ENCODE measurements around the gene PLCD3.

Gene PLCD3

DNA sequence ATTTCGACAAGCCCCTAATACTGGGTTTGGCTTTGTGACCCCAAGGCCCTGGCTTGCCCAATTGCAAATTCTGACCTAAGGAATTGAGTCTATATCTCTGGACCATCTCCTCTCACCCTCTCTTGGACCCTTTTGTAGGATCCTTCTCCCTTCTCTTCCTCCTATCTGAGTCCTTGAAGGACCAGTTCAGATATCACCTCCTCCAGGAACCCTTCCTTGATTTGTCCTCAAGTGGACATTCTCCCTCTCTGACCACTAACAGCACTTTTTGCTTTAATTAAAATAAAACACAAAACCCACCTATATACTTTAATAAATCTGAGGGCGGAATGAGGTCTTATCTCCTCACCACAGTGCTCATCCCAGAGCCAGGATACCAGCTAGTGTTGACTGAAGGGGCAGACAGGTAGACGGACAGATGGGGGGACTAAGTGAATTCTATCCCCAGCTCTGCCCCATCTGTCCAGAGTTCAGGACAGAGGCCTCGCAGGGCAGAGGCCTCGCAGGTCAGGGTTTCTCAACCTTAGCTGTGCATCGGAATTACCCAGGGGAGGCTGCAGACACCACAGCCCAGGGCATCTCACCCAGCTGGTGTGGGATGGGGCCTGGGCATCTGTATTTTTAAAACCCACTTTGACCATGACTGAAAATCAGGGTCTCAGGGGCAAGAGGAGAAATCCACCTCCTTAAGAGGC, 9.1 kb downstream of the PLCD3 start:
- no peak for DNase-seq (ENCODE audit: low read depth, low spot score)
- H3K4me3 ChIP-seq (ENCODE audit: low read length) = no peak overlapping the region

DNA sequence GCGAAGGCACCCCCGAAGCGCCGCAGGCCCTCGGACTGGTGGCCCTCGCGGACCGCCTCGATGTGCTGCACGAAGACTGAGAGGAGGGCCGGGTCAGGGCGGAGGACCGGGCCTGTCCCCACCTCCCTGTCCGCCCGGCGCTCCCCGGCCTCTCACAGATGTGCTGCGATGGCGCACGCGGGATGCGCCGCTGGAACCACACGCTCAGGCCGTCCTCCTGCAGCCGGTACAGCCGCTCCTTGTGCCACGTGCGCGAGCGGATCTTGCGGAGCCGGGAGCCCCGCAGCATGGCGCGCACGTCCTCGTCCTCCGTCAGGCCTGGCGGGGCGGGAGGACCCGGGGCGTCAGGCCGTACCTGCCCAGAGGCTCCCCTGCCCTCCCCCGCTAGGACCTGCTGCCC, 11.3 kb downstream of the PLCD3 start:
- no peak overlapping the region for H3K4me3 ChIP-seq (ENCODE audit: low read length)
- no peak for DNase-seq (ENCODE audit: low read depth, low spot score)

DNA sequence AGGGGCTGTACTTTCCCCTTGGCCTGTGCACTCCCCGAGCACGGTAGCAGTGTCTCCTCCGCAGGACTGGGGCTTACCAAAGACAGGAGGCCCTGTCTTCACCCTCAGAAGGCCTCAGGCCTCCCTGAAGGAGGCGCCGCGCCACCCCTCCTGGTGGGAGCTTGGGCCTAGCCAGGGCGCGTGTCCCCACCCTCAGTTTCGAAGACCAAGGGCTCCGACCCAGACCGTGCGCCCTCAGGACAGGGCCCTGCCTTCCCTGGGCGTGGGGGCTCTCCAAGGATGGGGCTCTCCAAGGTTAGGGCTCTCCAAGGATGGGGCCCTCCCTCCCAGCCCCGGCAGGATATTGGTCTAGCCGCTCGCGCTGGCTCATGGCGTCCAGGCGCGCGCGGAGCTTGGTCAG, 11.8 kb downstream of the PLCD3 start:
- no peak overlapping the region for H3K4me3 ChIP-seq (ENCODE audit: low read length)
- DNase-seq (ENCODE audit: low read depth, low spot score) = no peak

DNA sequence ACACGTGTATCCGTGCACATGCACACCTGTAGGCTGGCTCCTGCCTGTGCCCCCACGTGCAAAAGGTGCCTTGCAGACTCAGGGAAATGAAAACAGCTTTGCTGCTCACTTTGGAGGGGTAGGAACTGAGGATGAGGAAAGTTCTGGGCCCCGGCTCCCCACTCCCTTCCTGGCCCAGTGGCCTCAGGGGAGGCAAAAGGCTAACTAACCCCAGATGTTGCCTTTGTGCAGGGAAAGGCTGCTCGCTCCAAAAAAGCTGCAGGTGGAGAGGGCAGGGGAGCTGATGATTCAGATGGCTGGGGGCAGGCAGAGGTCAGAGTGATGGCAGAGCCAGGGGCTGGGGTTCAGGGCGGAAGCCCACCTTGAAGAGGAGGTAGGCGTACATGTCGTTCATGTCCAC, 12.4 kb downstream of the PLCD3 start:
- no peak for DNase-seq (ENCODE audit: low read depth, low spot score)
- H3K4me3 ChIP-seq (ENCODE audit: low read length) = no peak overlapping the region

DNA sequence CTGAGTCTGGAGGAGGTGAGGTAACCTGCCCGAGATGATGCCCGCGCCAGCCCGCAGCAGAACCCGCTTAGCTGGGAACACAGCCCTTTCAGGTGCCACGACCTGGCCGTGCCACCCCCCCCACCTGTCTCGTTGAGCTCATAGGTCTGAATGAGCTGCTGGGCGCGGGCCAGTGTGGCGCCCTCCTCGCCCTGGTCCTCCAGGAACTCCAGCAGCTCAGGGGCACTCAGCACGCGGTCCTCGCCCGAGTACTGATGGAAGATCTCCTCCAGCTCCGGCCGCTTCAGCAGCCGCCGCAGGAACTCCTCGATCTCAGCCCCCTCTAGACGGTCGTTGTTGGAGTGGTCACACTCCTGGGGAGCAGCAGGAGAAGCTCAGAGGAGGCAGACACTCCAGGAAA, 13.6 kb downstream of the PLCD3 start:
- no peak overlapping the region for H3K4me3 ChIP-seq (ENCODE audit: low read length)
- no peak for DNase-seq (ENCODE audit: low read depth, low spot score)

DNA sequence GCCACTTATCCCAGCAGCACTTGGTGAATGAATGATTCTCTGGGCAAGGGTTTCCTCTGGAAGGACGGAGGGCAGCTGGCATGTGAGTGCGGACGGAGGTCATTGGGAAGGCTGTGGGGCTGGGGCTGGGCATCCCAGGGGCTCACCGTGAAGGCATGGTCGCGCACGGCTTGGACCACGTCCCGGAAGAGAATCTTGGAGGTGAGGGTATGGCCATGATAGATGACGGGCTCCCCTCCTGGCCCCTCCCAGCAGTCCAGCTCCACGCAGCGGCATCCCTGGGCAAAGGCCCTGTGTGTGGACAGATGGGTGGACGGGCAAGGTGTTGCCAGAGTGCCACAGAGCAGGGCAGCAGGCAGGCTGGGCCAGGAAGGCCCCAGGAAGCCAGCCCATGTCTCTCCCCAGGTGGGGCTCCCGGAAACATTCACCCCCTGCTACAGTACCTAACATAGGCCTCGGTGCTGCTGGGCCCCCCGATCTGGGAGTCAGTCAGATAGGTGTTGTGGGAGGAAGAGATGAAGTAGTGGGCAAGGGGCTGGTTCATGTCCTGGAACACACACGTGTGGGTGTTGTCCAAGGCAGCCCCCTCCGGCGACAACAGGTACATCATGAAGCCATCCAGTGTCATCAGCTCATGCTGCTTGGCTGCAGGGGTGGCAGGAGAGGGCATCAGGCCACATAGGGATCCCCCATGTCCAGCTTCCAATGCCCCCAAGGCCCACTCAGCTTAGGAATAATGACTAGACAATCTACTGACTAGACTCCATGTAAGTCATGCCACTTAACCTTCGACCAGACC, 14.3 kb downstream of the PLCD3 start:
- H3K4me3 ChIP-seq (ENCODE audit: low read length) = no peak overlapping the region
- no peak for DNase-seq (ENCODE audit: low read depth, low spot score)

DNA sequence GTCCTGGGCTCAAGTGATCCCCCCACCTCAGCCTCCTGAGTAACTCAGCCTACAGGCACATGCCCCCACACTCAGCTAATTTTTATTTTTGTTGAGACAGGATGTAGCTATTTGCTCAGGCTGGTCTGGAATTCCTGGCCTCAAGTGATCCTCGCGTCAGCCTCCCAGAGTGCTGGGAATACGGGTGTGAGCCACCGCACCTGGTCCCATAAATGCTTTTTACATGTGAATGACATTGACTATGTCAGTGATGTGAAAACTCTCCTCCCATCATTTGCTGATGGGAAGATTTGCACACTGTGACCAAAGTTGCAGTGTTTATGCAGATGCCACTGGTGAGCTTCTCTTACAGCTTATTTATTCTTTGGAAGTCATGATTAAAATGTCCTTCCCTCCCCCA, 15.0 kb downstream of the PLCD3 start:
- no peak for DNase-seq (ENCODE audit: low read depth, low spot score)
- no peak overlapping the region for H3K4me3 ChIP-seq (ENCODE audit: low read length)

DNA sequence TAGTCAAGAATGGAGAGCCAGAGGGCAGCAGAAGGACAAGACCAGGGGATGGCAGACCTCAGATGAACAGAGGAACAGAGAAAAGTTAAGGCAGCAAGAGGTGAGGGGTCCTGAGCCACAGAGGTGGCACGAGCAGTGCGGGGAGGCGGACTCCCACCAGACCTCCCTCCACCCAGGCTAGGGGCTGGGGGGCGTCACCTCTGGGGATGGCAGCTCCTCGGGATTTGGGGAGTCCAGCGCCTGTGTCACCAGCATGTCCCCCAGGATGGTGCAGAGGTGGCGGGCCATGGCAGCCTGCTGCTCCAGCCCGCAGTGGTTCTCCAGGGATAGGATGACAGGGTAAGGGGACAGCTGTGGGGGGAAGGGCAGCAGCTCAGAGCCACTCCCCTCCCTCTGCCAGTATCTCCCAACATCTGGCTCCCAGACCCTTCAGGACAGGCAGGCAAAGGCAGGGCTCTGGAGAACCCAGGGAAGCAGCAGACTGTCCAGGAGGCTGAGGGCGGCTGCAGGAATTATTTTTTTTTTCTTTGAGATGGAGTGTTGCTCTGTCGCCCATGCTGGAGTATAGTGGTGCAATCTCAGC, 15.8 kb downstream of the PLCD3 start:
- no peak overlapping the region for H3K4me3 ChIP-seq (ENCODE audit: low read length)

DNA sequence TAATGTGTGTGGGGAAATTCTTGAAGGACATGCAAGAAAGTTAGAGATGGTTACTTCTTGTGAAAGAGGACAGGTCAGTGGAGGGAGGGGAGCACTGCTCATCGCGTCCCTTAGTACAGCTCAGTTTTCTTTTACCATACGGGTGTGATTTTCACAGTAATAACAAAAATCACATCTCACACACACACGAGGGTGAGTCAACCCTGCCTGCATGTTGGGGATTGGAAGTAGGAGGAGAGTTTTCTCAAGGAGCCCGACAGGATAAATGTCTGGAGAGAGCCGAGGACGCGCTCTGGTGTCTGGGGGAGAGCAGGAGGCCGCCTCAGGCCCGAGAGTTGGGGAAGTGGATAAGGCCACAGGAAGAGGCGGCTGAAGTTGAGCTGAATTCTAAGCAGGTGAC, 16.4 kb downstream of the PLCD3 start:
- no peak overlapping the region for H3K4me3 ChIP-seq (ENCODE audit: low read length)
- DNase-seq (ENCODE audit: low read depth, low spot score) = no peak

More for the DNA sequence above, 15.8 kb downstream of the PLCD3 start:
- no peak for DNase-seq (ENCODE audit: low read depth, low spot score)

DNA sequence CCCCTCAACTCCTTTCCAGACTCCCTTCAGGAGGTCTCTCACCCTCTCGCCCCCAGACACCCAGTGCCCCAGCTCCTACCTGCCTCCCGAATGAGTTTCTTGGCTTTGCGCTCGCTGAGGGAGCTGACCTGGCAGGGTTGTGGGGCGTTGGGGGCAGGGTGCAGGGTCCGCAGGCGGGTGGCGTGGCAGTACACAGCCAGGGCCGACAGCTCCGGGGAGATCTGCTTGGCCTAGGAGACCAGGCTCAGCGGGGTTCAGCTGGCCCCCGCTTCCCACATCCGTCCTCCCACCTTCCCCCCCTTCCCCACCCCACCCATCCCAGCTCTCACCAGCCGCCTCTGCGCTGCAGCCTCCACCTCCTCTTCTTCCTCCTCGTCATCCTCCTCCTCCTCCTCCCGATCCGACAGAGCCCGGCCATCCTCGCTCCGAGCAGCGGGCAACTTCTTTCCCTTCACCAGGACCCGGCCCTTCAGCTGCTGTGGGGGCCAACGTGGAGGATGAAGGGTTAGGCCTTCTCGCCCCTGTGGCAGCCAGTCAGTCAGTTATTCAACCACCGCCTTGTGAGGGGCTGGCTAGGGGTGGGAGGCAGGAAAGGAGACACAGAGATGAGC, 17.2 kb downstream of the PLCD3 start:
- no peak overlapping the region for H3K4me3 ChIP-seq (ENCODE audit: low read length)
- no peak for DNase-seq (ENCODE audit: low read depth, low spot score)

DNA sequence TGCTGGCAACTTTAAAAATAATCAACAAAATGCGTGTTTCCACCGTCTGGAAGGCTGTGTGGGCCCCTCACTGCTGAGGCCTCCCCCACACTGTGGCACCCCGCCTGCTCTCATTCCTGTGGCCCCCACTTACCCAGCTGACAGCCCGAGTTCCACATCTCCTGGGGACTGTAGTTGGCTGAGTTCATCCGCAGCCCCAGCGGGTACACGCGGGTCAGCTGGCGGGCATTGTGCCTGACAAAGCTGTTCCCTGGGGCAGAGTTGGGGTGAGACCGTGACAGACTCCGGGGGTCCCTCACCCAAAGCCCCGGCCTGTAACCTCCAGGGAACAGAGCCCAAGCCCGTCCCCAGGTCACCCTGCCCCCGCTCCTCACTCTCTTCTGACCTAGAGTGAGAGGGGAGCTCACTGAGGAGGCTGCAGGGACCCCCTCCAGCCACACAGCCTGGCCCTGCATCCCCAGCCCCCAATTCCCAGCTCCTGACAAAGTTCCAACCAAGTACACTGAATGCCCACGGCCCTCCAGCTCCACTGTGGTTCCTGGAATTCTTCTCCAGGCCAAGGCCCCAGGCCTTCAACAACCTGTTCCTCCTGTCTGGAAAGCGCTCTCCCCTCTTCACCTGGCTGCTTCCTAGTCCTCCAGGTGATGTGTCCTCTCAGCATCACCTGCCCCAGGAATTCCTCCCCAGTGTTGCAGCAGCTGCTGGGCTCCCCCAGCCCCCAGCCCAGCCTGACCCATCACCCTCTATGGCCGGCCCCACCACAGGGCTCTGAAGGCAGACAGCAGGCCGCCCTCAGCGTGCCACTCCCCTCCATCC, 18.0 kb downstream of the PLCD3 start:
- no peak for DNase-seq (ENCODE audit: low read depth, low spot score)
- no peak overlapping the region for H3K4me3 ChIP-seq (ENCODE audit: low read length)

DNA sequence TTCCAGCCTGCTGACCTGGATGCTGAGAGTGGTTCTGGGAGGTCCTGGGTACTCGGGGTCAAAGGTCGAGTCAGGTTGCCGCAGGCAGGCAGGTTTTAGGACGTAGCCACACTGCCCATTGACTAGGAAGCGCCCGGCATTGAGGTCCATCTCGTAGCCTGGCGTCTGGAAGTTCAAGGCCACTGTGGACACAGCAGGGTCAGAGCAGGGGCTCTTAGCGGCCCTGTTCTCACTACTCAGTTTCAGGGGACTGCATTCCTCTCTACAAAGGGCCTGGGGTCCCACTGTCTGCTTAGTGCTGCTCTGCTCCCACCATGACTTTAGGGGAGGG, 18.9 kb downstream of the PLCD3 start:
- no peak for DNase-seq (ENCODE audit: low read depth, low spot score)
- no peak overlapping the region for H3K4me3 ChIP-seq (ENCODE audit: low read length)

DNA sequence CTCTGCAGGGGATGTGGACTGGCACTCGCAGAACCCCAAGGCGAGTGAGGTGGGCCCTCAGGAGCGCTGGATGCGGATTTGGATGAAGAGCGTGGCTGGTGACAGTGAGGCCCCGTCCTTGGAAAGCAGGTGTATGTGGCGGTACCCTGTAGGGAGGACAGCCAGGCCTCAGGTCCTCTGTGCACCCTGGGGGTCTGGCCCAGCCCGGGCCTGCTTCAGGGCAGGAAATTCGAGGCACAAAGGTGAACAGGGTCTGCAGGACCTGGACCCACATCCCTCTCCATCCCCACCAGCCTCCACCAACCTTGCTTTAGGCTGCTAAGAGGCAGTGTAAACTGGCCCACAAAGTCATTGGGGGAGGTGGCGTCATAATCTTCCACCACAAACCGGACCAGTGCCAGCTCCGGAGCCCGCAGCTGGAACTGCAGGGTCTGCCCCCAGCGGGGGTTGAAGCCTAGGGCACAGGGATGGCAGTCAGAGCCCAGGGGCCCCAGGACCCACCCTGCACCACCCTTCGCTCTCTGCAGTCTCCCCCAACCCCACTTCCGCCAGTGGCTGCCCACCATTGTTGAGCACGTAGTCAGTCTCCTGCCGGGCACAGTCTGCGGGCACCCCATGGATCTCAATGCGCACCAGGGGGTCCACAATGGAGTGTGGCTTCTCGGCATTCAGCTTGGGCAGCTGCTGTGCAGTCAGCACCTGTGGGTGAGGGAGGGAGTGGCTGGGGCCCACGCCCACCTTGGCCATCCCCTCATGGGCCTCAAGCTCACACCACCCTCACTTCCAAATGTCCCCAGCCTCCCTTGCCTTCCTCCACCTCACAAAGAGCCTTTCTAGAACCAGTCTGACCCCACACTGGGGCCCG, 19.5 kb downstream of the PLCD3 start:
- no peak for DNase-seq (ENCODE audit: low read depth, low spot score)
- no peak overlapping the region for H3K4me3 ChIP-seq (ENCODE audit: low read length)

DNA sequence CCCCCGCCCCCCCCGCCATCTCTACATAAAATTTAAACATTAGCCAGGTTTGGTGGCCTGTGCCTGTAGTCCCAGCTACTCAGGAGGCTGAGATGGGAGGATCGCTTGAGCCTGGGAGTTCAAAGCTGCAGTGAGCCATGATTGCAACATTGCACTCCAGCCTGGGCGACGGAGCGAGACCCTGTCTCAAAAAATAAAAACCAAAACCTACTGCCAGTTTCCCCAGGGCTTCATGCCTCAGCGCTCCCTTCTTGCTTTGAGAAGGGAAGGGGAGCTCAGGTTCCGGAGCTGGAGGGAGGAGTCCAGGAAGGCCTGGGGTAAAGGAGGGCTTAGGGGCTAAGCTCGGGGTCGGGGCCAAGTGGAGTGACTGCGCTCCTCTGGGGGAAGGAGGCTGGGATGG, 20.5 kb downstream of the PLCD3 start:
- H3K4me3 ChIP-seq (ENCODE audit: low read length) = no peak overlapping the region
- DNase-seq (ENCODE audit: low read depth, low spot score) = no peak

DNA sequence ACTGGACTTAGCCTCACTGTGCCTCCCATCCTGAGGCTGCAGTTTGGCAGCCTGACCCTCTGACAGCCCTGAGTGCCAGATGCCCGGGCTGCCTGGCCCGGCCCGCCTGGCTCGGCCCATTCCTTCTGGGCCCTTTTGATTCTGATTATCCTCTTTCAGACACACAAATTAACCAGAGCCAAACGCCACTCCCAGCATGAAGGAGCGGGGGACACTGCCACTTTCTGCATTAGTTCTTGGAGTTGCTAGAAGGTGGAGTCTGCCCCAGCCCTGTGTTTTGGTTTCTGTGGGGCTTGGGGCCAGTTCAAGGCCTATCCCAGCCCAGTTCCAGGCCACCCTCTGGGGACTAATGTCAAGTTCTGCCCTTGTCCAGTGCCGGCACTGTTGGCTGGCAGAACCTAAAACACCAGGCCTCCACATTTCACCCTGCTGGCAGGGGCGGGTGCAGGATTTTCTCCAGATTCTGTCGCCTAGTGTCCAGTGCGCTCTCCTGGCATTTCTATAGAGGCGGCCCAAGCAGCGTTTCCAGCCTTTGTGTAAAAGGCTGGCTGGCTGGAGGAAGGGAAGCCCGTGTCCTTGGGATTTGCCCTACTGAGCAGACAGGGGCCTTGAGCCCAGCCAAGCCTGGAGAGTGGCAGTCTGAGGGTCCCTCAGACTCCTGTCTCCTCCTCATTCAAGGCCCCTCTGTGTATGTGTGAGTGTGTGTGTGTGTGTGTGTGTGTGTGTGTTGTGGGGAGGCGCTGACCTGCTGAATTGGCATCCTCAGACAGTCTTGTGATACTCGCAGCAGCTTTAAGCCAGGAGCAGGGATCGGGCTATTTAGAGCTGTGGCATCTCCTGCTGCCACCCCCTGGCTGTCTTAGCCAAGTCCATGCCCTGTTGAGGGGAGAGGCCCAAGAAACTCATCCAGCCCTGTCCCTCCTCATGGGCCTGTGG, 21.4 kb downstream of the PLCD3 start:
- H3K4me3 ChIP-seq (ENCODE audit: low read length) = no peak overlapping the region
- no peak for DNase-seq (ENCODE audit: low read depth, low spot score)

DNA sequence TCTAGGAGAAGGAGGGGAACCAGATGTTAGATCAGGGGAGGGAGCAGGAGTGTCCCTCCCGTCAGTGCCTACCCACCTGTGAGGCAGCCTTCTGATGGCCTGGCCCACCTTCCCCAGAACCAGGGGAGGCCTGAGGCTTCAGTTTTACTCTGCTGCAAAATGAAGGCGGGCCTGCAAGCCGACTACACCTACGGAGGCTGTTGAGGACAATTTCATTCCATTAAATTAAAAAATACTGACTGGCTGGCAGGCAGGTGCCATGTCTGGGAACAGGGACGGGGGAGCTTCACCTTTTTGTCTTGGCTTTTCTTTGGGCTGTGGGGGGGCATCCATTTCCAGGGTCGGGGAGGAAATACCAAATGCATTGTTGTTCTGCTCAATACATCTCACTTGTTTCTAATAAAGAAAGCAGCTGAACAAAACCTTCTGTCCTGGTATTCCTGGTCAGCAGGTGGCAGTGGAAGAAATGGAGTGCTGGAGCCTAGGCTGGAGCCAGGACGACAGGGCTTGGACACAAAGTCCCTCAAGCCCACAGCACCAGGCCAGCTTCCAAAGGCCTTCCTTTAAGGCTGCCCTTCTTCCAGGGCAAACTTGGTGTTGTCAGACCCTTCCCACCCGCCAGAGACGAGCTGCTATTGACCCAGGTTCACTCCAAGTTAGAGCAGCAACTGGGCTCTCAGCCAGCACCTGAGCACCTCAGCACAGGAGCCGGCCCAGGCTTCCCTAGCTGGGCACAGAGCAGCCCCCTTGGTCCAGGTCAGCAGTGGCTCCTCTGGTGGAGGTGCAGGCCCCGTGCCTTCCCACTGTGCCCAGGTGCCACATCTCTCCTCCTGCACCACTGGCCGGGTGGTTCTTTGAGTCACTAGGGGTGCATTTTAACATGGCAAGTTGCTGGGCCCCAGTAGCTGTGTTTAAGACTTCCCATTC, 23.5 kb downstream of the PLCD3 start:
- no peak for DNase-seq (ENCODE audit: low read depth, low spot score)
- H3K4me3 ChIP-seq (ENCODE audit: low read length) = no peak overlapping the region

DNA sequence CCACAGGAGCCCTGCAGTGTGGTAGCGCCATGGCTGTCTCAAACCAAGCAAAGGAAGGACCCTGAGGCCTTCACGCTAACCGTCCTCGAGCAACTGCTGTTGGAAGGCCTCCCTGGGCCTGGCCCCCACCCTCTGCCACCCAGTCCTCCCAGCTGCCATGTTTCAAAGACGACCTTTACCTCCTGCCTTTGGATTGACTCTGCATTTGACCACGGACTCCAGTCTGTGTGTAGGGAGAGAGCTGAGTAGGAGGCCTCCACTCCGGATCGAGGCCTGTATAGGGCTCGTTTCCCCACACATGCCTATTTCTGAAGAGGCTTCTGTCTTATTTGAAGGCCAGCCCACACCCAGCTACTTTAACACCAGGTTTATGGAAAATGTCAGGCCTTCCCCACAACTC, 24.3 kb downstream of the PLCD3 start:
- no peak for DNase-seq (ENCODE audit: low read depth, low spot score)
- H3K4me3 ChIP-seq (ENCODE audit: low read length) = no peak overlapping the region
